Stimulated activated CD8-positive, alpha-beta memory T cell treated with anti-CD3 and anti-CD28 coated beads, Interleukin-2, amount 100 ng/mL, for 48 hours (primary cell): ENCODE measurements around the gene ZNRF4.
A peak's percentile ranks its signal among the peaks of the same experiment; 100 is the strongest.
"Not testable (repeated sequence)": the region's sequence is repeated elsewhere in the genome, so short reads cannot be mapped to it uniquely, and the experiment has no call there.

Experiments
- DNase-seq, 2 donors: peaks; one replicate each; pipeline ENCODE4 v3.0.0-alpha.2; 2020; ENCODE audit warnings: low read depth in 2 of 2

The ZNRF4 gene, protein sequence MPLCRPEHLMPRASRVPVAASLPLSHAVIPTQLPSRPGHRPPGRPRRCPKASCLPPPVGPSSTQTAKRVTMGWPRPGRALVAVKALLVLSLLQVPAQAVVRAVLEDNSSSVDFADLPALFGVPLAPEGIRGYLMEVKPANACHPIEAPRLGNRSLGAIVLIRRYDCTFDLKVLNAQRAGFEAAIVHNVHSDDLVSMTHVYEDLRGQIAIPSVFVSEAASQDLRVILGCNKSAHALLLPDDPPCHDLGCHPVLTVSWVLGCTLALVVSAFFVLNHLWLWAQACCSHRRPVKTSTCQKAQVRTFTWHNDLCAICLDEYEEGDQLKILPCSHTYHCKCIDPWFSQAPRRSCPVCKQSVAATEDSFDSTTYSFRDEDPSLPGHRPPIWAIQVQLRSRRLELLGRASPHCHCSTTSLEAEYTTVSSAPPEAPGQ

DNA sequence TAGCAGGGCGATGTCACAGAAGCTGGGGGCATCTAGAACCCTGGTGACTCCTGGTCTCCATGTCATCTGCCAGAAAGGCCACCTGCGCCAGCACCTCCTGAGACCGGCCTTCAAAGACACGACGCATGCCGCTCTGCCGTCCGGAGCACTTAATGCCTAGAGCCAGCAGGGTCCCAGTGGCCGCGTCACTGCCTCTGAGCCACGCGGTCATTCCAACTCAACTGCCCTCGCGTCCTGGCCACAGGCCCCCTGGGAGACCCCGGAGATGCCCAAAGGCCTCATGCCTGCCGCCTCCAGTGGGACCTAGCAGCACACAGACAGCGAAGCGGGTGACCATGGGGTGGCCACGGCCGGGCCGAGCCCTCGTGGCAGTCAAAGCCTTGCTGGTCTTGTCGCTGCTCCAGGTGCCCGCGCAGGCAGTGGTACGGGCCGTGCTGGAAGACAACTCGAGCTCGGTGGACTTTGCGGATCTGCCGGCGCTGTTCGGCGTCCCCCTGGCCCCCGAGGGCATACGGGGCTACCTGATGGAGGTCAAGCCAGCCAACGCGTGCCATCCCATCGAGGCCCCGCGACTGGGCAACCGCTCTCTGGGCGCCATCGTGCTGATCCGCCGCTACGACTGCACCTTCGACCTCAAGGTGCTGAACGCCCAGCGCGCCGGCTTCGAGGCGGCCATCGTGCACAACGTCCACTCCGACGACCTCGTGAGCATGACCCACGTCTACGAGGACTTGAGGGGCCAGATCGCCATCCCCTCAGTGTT is at the start of gene ZNRF4:
Gene ZNRF4, plus strand, starts transcription at position 51 of the 763 bp plus-strand sequence. Its CDS starts 75 bp downstream, at position 126.
- DNase-seq, result no peak

DNA sequence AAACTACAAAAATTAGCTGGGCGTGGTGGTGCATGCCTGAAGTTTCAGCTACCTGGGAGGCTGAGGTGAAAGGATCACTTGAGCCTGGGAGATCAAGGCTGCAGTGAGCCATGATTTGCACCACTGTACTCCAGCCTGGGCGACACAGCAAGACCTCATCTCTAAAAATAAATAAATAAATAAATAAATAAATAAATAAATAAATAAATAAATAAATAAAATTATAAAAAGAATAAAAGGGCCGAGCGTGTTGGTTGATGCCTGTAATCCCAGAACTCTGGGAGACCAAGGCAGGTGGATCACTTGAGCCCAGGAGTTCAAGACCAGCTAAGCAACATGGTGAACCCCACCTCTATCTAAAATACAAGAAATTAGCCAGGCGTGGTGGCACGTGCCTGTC is 49.0 kb upstream of the ZNRF4 start:
- DNase-seq, result not testable (repeated sequence)

DNA sequence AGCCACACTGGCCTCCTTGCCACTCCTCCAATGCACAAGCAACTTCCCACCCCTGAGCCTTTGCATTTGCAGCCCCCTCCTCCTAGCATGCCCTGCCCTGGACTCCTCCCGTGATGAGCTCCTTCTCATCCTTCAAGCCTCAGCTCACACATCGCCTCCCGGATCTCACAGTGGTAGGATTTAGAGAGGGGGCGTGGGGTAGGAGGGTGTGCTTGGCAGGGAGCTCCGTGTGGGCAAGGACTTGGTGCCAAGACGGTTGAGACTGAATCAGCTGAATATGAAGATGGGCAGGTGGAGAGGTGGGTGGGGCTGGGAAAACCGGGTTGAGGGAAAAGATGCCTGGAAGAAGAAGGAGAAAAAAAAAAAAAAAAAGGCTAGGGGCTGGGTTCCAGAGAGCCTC is 48.4 kb upstream of the ZNRF4 start:
- no peak for DNase-seq

DNA sequence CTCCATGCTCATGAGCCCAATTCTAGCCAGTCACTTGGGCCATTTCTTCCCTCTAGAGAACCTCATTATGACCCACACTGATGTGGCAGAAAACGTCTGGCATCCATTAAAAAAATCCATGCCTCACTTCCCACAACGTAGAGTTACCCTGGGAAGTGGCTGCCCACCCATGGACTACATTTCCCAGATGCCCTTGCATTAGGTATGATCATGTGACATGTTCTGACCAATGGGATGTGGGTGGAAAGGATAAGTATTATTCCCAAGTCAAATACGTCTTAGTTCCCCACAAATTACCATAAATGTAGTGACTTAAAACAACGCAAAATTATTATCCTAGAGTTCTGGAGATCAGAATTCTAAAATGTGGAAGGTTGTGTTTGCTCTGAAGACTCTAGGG is 47.9 kb upstream of the ZNRF4 start:
- no peak for DNase-seq

DNA sequence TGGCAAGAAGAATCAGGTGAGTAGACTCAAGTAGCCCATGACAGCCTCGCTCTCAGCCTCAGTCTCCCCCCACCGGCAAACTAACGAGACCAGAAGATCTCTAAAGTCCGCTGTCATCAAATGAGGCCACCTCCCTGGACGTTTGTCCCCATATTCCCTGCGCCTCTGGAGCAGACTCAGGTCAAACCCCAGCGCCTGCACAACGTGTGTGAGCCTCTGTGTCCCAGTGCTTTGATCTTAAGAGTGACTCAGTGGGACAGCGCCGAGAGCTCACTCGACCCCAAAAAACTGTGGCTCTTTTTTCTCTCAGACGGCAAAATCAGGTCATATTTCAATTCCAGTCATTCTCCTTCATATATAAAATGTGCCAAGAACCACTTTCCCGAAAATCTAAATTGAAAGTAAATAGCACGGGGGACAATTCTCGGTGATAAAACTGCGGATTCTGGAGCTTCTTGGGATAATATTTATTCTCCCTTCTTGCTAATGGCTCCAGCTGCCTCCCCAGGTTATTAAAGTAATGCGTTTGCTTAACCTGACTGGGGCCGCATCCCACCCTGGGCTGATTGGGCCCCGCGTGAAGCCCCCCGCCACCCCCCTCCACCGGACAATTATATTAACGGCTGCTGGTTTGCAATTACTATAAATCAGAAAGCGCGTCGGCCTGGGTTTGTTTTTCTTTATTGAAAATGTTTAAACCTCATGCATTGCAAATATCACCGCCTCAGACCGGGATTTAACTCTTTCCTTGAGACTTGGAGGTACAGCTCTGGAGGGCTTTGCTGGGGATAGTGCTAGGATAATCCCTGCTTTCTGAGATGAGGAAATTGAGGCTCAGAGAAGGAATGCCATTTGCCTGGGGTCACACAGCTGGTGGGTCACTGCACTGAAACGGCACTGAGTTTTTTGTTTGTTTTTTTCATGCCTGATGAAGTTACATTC is 37.5 kb upstream of the ZNRF4 start:
- DNase-seq, result no peak

DNA sequence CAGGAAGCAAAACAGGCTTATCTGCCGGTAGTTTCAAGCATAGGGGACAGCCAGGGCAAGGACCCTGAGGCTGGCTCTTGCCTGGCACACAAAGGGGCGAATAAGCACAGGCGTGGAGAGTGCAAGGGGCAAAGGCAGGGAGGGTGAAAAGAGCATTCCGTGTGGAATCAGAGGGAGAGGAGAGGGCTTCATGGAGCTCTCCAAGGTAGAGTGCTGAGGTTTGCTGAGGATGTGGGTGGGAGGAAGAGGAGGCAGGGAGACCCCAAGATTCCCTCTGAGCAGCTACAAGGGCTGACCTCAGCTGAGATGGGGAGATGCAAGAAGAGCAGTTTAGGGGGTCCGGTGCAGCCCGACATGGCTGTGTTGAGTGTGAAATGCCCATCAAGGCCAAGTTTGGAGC is 36.5 kb upstream of the ZNRF4 start:
- no peak for DNase-seq

DNA sequence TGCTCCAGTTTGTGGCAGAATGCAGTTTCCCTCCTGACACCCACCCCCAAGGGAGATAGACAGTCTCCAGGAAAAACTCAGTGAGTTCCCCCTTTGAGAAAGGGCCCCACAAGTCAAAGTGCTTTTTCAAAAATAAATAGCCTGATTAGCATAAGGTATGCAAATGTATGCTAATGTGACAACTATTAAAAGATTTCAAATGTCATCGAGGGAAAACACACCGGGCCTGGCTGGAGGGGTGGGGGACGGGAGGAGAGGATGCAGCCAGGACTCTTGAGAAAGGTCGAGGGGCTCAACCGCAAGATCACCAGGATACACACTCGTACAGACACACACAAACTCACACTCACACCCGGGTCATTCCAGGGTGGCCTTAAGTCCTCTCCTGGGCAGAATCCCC is 34.3 kb upstream of the ZNRF4 start:
- no peak for DNase-seq

DNA sequence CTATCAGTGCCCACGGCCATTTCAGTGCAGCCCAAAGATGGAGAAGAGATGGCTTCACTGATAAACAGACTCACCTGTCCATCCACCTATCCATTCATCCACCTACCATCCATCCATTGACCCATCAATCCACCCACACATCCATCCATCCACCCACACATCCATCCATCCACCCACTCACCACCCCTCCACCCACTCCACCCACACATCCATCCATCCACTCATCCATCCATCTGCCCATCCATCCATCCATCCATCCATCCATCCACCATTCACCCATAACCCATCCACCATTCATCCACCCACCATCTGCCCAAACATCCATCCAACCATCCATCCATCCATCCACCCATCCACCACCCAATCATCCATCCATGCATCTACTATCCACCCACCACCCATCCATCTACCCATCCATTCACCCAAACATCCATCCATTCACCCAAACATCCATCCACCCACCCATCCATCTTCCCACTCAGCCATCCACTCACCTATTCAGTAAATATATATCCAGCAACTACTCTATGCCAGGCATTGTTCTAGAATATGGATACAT is 31.6 kb upstream of the ZNRF4 start:
- no peak for DNase-seq

DNA sequence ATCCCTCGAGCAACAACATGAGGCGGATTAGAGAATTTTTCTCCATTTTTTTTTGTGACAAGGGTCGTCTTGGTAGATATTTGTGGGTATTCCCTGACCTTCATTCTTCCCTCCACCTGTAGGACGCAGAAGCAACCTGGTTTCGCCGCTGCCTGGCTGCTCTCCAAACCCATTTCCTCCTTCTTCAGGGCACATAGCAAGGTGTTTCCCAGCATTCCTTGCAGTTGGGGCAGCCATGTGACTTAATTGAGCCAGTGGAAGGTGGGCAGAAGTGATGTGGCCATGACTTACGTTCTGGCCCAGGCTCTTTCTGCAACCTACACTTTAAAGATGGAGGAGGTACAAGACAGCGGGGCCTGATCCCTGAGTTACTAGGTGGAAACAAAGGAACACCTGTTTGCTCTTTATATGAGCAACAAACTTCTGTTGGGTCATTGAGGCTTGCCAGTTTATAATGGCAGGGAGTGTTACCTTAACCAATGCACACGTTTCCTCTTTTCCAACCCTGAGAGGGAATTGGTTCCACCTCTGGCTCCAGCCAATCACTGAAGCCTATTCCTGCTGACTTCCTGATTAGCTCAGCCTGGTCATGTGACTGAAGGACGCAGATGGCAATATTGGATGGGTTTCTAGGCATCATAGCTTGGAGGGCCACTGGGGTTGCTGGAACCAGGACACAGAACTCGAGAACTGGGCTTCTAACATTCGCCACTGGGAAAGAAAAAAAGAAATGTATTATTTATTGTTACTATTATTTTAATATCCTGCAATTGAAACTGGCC is 30.8 kb upstream of the ZNRF4 start:
- no peak for DNase-seq

DNA sequence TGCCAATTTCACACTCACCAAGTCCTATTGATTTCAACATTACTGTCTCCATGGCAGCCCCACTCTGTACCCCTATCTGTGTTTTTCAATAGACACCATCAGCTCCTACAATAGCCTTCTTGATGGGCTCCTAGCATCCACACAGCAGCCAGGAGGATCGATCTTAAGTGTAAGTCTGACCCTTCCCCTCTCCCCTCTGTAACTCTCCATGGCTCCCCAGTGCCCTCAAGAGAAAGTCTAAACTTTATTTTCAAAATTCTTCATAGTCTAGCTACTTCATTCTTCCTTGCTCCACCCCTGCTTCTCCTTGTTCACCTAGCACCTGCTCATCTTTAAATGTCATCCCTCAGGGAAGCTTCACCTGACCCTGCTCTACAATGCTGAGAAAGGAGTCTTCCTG is 30.0 kb upstream of the ZNRF4 start:
- no peak for DNase-seq

DNA sequence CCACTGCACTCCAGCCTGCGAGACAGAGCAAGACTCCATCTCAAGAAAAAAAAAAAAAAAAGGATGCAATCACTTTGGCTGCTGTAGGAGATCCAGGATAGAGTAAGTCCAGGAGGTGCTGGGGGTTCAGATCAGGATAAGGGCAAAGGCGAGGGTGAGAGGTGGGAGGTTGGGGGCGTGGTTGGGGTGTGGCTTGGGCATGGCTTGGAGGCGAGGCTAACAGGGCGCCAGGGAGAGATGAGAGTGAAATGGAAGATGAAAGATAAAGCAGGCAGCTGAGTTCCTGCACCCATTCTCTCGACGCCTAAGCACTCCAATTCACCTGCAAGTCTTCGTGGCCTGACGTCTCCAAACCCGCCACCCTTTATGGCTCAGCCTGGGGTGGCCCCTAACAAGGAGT is 25.0 kb upstream of the ZNRF4 start:
- DNase-seq, result no peak

DNA sequence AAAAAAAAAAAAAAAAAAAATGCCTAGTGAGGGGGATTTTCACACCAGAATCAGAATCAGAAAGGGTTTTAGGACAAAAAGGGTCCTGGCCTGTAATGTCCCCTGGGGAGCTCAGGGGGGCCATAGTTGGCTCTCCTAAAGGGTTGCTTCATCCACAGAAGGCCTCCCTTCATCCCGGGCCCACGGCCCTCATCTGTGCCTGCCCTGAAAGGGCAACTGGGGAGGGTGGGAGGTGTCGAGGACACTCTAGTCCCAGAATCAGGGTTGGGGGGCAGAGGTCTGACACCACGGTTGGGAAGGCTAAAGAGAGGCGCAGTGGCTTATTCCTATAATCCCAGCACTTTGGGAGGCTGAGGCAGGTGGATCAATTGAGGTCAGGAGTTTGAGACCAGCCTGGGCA is 22.5 kb upstream of the ZNRF4 start:
- no peak for DNase-seq

DNA sequence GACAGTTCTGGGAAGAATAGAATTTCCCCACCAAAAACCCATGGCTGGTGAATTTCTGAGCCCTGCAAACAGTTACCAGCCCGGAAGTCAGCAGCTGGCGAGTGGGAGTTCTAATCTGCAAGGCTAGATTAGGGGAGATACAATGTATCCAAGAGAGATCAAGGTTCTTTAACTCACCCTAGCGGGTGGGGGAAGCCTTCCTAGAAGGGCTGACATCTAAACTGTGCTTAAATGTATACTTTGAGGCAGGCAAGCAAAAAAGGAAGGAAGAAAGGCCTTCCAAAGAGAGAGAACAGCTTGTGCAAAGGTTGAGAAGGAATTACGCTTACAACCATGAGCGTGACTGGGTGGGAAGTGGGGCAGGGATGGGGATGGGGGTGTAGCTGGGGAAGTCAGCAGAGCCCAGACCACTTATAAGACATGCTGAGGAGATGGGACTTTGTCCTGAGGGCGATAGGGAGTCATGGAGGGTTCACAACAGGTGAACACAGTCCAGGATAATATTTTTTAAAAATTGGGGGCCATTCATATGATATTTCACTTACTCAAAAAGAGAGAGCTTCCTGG is 20.8 kb upstream of the ZNRF4 start:
- no peak for DNase-seq

DNA sequence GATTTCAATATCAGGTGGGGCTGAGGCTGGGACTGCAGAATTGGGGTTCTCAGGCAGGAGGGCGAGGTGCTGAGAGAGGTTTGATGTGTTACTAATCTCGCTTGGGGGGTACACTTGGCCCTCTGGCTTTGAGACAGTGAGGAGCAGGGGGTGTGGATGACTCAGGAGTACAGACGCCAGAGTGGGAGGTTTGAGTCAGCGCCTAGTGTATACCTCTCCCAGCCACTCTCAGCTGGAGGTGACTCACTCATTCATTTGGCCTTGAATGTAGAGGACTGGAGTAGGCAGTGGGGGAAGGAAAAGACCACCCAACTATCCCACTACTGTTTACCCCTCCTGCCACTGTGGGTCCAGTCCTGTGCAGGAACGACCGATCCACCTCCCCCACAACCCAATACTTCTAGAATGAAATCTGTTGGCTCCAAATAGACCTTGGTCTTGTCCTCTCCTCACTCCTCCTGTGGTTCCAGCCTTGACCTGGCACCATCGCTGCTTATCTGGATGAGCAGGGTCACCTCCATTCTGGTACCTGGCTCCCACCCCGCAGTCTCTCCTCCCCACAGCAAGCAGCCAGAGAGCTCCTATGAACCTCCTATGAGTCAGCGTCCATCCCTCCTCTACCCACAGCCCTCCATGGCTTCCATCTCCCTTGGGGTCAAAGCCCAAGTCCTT is 20.1 kb upstream of the ZNRF4 start:
- DNase-seq, result peak; percentile 44 to 50

DNA sequence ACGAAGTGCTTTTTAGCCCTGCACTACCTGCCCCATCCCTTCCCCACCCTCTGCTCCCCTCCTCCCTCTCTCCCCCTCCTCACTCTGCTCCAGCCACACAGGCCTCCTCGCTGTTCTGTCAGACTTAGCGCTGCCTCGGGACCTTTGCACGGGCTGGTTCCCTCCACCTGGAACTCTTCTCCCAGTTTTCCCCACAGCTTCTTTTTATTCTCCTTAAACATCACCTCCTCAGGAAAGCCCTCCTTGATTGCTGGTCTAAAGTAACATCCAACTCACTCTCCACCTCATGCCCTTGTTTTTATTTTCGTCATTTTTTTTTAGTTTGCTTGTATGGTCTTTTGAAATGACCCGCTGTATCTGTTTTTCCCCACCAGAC is 19.6 kb upstream of the ZNRF4 start:
- DNase-seq, result no peak

DNA sequence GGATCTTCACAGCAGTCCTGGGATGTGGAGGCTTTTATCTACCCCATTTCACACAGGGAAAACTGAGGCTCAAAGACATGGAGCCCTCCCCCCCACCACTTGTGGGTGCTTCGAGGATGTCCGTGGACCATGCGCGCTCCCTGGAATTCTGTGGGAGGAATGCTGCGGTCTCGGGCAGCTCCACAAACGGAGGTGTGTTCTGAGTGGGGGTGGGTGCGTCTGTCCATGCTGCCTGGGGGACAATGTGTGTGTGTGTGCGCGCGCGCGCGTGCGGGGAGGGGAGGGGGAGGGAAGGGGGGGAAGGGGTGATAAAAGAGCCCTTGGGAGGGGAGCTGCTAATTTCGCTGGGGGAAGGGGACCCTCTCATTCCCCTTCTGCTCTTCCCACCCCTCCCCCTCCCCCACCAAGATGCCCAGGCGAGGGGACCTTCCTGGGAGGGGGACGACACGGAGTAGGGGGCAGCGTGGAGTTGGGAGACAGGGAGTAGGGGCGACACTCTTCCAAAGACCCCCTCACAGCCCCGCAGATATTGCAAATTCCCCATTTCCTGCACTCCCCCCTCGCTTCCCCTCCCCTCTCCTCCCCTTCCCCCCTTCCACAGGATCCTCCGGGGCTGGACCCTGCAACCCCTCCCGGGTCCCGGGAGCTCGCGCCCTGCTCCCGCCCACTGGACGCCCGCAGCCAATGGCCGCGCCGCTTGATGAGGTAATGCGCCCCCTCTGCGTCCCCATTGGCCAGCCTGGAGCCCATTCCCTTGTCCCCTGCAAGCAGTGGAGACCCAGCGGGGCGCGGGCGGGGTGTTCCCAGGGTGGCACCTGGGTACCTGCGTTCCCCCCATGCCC is 18.9 kb upstream of the ZNRF4 start:
- DNase-seq, result no peak

DNA sequence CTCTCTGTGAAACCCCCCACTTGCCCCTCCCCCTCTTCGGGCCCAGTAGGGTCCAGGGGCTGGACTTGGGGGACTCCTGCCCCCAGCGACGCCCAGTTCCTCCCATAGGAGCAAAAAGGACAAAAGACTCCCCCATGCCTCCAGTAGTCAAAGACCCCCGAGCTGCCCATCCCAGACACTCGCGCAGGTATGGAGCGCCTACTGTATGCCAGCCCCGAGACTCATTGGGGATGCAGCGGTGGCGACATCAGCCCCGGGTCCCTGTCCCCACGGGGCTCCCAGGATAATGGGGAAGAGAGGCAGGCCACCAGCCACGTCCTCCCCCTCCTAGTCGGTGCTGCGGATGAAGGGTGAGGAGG is 18.3 kb upstream of the ZNRF4 start:
- no peak for DNase-seq

DNA sequence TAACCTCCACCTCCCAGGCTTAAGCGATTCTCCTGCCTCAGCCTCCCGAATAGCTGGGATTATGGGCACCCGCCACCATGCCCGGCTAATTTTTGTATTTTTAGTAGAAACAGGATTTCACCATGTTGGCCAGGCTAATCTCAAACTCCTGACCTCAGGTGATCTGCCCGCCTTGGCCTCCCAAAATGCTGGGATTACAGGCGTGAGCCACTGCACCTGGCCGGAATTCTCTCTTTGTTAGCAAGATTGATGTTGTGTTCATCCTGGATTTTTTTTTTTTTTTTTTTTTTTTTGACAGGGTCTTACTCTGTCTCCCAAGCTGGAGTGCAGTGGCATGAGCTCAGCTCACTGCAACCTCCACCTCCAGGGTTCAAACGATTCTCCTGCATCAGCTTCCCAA is 16.5 kb upstream of the ZNRF4 start:
- DNase-seq, result not testable (repeated sequence)

DNA sequence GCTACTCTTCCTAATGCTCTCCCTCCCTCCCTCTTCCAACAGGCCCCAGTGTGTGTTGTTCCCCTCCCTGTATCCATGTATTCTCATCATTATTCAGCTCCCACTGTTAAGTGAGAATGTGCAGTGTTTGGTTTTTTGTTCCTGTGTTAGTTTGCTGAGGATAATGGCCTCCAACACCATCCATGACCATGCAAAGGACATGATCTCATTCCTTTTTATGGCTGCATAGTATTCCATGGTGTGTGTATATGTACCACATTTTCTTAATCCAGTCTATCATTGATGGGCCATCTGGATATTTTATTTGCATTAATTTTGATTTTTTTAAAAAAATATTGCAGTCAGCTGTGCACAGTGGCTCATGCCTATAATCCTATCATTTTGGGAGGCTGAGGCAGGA is 15.8 kb upstream of the ZNRF4 start:
- DNase-seq, result no peak
